Measurements from ENCODE around the gene FCHSD2.

GRCh38 chr11:73053964-73054363 is 88.2 kb downstream of the FCHSD2 start:
- TF ChIP-seq, protein P1, sequence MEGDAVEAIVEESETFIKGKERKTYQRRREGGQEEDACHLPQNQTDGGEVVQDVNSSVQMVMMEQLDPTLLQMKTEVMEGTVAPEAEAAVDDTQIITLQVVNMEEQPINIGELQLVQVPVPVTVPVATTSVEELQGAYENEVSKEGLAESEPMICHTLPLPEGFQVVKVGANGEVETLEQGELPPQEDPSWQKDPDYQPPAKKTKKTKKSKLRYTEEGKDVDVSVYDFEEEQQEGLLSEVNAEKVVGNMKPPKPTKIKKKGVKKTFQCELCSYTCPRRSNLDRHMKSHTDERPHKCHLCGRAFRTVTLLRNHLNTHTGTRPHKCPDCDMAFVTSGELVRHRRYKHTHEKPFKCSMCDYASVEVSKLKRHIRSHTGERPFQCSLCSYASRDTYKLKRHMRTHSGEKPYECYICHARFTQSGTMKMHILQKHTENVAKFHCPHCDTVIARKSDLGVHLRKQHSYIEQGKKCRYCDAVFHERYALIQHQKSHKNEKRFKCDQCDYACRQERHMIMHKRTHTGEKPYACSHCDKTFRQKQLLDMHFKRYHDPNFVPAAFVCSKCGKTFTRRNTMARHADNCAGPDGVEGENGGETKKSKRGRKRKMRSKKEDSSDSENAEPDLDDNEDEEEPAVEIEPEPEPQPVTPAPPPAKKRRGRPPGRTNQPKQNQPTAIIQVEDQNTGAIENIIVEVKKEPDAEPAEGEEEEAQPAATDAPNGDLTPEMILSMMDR (IDR thresholded peaks at IDR 0.05): no peak
- no peak for TF ChIP-seq POLR2A (IDR thresholded peaks at IDR 0.05)
